BJ (cell line): ENCODE data around the gene POC1B. TPM values are rescaled to one million over a fixed set of nuclear protein-coding genes. Genes with fewer than 3 reads are reported as not detected.

Experiments
- CTCF ChIA-PET: fragments of 350-600 bp; formaldehyde crosslinking; extraction: SDS; loops from one replicate; lab custom pipeline; 2021; ENCODE audit warnings: antibody characterized with exemption, inconsistent platforms; lab: Yijun Ruan, JAX
- POLR2A ChIA-PET: fragments of 300-600 bp; sonication (Branson Sonifier 250); formaldehyde crosslinking; extraction: SDS; loops from one replicate; lab custom pipeline; 2021; ENCODE audit warnings: antibody characterized with exemption; lab: Charles Lee
- DNase-seq: peaks from one replicate; pipeline ENCODE4 v3.0.0-alpha.2; 2011; ENCODE audit warnings: low read depth
- H3K27me3 ChIP-seq: 2 replicates; pipeline ENCODE4 v1.6.0; 2011; ENCODE audit warnings: low read length; ENCODE audit not compliant: control insufficient read depth, insufficient read depth
- H3K36me3 ChIP-seq: 2 replicates; pipeline ENCODE4 v1.5.1; 2011; ENCODE audit warnings: low read length; ENCODE audit not compliant: control insufficient read depth, insufficient read depth
- H3K4me3 ChIP-seq: 2 replicates; pipeline ENCODE4 v1.5.1; 2011; ENCODE audit warnings: low read depth, mild to moderate bottlenecking, control low read depth, low read length
- CTCF ChIP-seq: IDR thresholded peaks from 2 replicates; pipeline ENCODE4 v1.5.1; 2011; ENCODE audit warnings: low read depth, mild to moderate bottlenecking, control low read depth, inconsistent platforms, low read length, moderate library complexity; ENCODE audit not compliant: insufficient read depth
- polyA plus RNA-seq: library from polyadenylated mRNA; depleted of rRNA; stranded (reverse); fragments of >200 nt; gene quantifications from 2 replicates; pipeline ENCODE4 v1.2.3, GENCODE V29; 2011

The POC1B gene
- polyA plus RNA-seq, 1 experiment, result 6.7 TPM

DNA sequence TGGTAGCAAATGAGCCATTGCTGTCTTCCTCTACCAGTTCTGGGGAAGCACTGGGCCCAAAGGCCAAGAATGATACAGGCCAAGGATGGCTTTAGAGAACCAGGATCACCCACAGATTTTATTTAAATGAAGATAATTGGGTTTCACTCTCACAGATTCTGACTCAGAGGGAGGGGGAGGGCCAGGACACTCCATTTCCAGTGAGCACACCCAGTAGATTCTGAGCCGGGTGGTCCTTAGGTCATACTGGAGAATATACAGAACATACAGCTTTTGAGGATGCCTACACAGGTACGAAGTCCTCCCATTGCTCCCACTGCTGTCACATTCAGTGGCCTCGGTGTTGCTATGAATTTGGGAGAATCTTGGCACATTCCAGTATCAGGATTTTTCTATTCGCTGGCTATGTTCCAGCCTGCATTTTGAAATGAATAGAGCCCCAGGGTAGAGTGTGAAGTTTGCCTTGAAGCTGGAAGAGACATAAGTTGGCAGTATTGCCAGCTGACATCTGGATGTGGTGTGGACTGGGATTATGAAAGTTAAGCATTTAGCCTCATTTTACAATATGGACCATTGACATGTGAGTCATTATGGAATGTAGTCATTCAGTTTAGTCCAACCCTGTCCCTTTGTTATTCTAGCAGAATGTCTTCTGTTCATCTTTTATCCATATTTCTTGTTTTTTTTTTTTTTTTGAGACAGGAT is 45.8 kb upstream of the POC1B start:
- peak; percentile 47 for DNase-seq
- POLR2A ChIA-PET, result interaction anchor here (0.5 kb wide), 1 partner anchor 188 kb away, joined by 3 read pairs; no protein-coding TSS in a partner anchor
- H3K4me3 ChIP-seq, result no peak overlapping the region
- no peaks in the 10 kb centered on the region for H3K36me3 ChIP-seq
- CTCF ChIA-PET, result interaction anchor here (0.6 to 1.2 kb wide), 2 partner anchors 41 to 1052 kb away, joined by 3 read pairs; no protein-coding TSS in a partner anchor
- H3K27me3 ChIP-seq, result no peaks in the 10 kb centered on the region
- TF ChIP-seq CTCF, result no peak

DNA sequence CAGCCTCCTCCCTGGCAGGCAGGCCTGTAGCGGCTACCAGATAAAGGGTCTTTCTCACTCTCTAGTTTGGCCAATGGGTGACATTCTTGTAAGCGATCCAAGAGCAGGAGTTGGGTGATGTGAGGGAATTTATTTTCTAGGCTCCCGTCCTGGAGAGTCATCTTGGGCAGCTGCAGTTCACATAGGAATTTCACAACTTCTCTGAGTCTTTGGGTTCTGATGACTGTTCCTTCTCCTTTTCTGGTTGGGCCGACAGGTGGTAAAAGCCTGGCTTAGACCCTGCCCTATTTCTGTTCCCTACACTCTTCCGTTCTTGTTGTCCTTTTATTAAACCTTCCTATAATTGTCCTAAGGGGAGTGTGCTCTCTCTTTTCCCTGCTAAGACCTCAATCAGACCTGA is 42.6 kb upstream of the POC1B start:
- no peaks in the 10 kb centered on the region for H3K36me3 ChIP-seq
- no peak overlapping the region for H3K4me3 ChIP-seq
- no peaks in the 10 kb centered on the region for H3K27me3 ChIP-seq
- POLR2A ChIA-PET, result no interaction called here
- CTCF ChIA-PET, result no interaction called here
- DNase-seq, result no peak
- TF ChIP-seq CTCF, result no peak

DNA sequence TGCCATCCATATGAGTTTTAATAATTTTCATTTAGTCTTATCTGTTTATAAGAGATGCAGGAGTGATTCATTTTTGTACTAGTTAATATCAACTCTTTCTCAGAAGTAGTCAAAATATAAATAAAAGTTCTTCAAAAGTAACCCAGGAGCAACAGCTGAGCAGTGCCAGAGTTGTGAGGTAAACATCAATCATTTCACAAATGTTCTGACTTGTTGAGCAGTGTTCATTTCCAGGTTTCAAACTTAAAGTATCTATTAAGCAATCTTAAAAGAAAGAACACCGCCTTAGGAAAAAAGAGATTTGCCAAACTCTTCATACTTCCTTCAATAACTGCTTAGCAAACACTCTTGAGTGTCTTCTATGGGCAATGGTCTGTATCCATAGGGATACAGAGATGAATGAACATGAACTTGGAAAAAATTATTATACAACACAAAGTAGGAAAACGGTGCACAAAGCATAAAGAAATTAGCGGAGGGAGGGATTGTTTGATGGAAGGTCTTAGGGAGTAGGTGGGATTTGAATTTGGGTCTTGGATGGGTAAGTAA is 41.9 kb upstream of the POC1B start:
- POLR2A ChIA-PET, result no interaction called here
- TF ChIP-seq CTCF, result no peak
- CTCF ChIA-PET, result no interaction called here
- H3K36me3 ChIP-seq, result no peaks in the 10 kb centered on the region
- no peak overlapping the region for H3K4me3 ChIP-seq
- DNase-seq, result no peak
- no peaks in the 10 kb centered on the region for H3K27me3 ChIP-seq

- no peak for DNase-seq
- Histone ChIP-seq H3K36me3 (no peaks in the 10 kb centered on the region), H3K27me3 (no peaks in the 10 kb centered on the region), H3K4me3 (no peak overlapping the region)
- ChIA-PET CTCF (interaction anchor here (0.5 to 1.2 kb wide), 3 partner anchors 8 to 1359 kb away, joined by 3 to 4 read pairs (median 4); no protein-coding TSS in a partner anchor), POLR2A (no interaction called here)
- no peak for TF ChIP-seq CTCF
Measured at GRCh38 chr12:89566615-89567014, 40.8 kb upstream of the POC1B start.

DNA sequence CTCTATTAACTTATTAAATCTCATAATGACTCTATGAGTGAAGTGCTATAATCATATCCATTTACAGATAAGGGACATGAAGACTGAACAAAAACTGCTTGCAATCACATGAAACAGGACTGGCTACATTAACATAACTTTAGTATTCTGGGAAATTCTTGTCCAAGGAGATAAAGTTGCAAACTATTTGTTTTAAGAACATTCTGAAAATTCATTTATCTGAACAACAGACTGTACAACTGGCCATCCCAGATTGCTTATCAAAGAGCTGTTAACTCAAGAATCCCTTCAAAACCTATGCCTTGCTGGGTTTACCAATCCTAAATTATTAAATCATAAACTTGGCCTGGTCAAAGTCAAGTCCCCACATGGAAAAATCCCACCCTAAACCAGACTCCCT is 39.2 kb upstream of the POC1B start:
- POLR2A ChIA-PET, result no interaction called here
- Histone ChIP-seq H3K36me3 (no peaks in the 10 kb centered on the region), H3K27me3 (no peaks in the 10 kb centered on the region), H3K4me3 (no peak overlapping the region)
- no peak for TF ChIP-seq CTCF
- CTCF ChIA-PET, result interaction anchor here (0.6 kb wide), 1 partner anchor 877 kb away, joined by 3 read pairs; no protein-coding TSS in a partner anchor
- no peak for DNase-seq
